HG03064 (cell line): ENCODE results near the gene FRMD4A.
"Not testable (repeated sequence)": the region's sequence is repeated elsewhere in the genome, so short reads cannot be mapped to it uniquely, and the experiment has no call there.

Experiments used
- ATAC-seq: cut with Tn5 transposase; IDR thresholded peaks from one replicate; pipeline ENCODE4 v1.9.1; 2021; ENCODE audit warnings: low read depth; ENCODE audit not compliant: unreplicated experiment

FRMD4A gene

DNA sequence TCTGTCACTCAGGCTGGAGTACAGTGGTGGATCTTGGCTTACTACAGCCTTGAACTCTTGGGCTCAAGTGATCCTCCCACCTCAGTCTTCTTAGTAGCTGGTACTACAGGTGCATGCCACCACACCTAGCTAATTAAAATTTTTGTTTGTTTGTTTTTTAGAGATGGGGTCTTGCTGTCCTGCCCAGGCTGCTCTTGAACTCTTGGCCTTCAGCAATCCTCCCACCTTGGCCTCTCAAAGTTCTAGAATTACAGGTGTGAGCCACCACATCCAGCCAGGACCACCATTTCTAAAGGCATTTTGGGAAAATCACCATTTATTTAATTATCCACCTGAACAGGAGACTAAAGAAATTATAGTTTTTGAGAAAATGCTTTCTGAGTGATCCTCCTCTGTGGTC is 491.7 kb downstream of the FRMD4A start:
- ATAC-seq: no peak

DNA sequence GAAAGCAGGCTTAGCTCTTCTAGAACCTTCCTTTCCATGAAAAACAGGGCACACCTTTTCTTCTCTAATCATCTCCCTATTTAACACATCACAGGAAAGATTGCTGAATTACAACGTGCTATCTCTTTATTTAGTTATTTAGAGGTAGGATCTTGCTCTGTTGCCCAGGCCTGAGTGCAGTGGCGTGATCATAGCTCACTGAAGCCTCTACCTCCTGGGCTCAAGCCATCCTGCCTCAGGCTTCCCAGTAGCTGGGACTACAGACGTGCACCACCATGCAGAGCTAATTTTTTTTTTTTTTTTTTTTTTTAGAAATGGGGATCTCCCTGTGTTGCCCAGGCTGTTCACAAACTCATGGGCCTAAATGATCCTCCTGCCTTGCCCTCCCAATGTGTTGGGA is 492.8 kb downstream of the FRMD4A start:
- no peak for ATAC-seq

DNA sequence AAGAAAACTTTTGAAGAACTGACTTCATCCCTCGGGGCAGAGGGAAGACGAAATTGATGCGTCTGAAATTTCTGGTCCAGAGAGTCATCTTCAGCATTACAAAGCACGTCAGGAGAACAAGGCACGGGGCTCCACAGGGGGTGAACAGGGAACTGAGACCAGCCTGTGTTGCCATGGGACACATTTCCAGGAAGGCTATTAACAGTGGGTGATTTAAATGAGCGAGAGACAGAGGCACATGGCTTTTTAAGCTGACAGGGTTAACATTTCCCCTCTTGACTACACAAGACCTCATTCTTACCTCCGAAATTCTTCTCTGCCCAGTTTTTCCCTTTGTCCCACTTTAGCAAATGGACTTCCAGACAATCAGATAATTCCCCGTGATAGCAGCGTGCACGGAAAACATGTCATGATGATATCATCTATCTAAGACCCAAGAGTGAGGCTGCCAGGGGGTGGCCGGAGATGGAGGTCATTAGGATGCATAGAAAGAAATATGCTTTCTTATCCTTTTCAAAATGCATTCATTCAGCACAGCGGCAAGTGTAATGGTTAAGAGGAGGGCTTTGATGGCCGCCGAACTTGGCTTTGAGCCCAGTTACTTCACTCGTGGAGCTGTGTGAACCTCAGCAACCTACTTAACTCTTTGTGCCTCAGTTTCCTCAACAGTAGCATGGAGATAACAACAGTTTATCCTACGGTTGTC is 496.0 kb downstream of the FRMD4A start:
- ATAC-seq: no peak

DNA sequence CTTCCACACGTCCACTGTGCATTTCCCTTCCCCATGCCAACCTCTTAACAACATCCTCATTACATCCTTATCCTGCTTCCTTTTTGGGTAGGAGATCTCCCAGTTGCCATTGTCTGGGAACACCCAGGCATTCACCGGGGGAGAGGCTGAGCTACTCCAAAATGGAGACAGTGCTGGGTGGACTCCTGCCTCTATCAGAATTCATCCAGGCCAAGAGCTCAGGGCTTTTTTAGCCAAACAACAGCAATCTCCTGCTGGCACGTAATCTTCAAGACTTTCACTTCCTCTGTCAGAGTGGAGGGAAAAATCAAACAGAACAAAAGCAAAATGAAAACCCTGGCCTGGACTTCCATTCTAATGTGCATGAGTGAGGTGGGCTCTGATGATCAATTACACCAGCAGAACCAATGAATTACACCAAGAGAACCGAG is 499.0 kb downstream of the FRMD4A start:
- peak; percentile 67 for ATAC-seq

DNA sequence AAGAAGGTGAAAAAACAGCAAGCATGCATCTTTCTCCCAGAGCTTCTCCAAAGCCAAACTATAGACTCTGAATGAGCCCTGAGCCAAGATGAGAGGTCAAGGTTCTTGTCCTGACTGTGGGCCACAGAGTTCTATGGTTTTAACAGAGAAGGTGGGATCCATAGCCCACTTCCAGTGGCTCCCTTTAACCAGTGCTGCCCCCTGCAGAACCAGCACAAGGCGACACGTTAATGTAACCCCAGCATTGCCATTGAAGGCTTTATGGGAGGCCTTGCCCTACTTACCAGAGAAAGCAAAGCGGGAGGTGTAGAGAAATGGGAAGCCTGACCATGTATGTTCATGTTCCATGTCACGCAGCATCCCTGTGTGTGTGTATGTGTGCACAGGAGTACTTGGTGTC is 500.3 kb downstream of the FRMD4A start:
- ATAC-seq: no peak

DNA sequence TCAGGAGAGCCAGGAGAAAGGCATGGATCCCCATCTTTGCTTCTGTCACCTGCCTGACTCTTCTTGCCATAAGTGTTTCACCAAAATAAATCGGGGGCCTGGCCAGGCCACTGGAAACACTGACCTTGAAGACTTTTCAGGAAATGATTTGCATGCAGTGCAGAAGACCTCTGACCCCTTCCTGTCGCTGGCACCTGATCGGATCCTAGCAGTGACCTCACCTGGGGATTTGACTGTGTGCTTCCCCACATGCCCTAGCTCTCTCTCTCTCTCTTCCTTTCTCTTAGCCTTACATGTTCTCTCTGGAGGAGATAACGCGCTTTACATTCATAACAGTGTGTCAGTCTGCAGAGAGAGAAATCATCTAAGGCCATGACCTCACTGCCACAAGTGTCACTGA is 500.9 kb downstream of the FRMD4A start:
- ATAC-seq: no peak

DNA sequence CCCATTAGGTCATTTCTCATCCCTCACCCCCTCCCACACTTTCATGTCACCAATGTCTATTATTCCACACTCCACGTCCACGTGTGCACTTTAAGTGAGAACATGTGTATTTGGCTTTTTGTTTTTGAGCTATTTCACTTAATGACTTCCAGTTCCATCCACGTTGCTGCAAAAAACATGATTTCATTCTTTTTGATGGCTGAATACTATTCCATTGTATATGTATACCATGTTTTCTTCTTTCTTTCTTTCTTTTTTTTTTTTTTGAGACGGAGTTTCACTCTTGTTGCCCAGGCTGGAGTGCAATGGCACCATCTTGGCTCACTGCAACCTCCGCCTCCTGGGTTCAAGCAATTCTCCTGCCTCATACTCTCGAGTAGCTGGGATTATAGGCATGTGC is 502.4 kb downstream of the FRMD4A start:
- not testable (repeated sequence) for ATAC-seq

DNA sequence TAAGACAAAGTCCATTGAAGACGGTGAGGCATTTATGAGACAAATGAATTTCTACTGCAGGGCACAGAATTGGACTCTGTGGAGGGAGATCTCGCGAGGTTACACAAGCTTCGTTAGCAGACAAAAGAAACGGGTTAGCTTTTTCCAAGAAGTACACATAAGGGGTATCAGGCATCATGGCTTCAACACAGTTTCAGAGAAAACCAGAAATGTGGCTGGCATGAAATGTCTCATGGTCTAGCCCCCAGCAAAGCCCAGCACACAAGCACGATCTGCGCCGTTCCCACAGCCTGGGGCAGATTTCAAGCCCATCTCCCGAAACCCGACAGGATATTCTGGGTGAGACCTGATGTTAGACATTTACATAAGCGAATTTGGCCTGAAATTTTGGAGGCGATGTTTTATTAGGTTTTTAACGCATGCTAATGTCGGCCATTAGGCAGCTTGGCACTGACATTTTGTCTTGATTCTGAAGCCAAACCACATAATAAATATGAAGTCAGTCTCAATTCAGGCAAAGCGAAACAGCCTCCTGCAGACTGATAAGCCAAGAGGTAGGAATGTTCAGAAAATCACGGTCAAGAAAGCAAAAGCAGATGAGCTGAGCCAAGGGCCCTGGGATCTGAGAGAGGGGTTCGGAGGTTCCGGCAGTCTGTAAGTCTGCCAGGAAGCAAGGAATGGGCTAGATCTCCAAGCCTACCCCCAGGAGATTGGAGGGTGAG is 503.5 kb downstream of the FRMD4A start:
- ATAC-seq: no peak

DNA sequence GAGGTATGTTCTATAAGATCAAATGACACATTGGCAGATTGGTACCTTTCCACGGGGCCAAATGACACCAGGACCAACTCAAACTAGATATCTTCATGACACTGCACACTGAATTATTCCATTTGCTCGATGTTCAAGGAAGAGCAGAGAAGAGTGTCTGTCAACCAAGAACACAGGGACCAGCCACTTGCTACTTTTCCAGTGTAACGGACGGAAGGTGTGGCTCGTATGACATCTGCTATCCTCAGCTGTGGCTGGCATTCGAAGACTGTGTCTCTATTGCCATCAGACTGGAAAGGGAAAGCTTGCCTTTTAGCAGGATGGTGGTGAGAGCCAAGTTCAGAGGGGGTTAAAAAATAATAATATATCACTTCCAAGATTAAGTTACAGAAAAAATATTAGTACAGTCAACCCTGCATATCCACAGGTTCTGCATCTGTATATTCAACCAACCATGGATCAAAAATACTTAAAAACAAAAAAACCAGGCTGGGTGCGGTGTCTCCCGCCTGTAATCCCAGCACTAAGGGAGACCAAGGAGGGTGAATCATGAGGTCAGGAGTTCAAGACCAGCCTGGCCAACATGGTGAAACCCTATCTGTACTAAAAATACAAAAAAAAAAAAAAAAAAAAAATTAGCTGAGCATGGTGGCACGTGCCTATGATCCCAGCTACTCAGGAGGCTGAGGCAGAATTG is 506.9 kb downstream of the FRMD4A start:
- ATAC-seq: no peak

DNA sequence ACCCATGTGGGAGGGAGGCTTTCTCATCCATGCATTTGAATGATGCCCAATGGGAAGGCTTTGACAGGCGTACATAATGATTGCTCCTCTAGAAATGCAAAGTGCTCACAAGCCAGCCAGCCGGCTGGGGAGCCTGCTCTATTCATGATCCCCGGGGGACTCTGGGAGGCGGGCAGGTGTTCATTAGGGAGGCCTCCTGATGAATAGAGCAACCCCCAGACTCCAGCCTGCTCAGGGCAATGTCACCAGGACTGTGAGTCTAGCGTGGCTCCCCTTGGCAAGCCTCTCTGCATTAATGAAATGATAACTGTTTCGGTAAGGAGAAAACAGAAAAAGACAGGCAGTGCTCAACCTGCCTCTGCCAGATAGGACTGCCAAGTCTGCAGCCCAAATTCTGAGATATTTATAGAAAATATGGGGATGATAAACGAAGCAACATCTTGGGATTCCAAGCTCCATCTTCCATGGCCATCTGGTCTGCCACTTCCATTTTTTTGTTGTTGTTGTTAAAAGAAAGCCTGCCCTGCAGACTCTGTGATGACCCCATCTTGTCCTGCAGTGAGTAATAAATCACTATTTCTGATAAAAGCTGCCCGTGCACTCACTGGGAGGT is 507.5 kb downstream of the FRMD4A start:
- no peak for ATAC-seq

DNA sequence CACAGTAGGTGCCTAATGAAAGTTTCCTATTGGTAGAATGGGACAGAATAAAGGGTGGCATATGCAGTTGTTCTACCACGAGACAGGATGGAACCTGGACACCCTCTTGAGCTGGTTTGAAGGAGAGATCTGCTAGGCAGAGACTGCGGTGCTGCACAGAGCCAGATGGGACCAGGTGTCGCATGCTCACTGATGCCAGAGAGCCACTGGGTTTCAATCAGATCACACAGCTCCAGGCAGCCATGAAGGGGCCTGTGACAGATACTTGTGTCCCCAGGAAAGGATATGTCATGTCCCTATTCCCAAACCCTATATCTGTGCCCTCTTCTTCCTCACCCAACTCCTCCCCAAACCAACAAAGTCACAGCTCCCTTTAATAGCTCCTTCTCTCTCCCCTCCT is 508.2 kb downstream of the FRMD4A start:
- no peak for ATAC-seq

DNA sequence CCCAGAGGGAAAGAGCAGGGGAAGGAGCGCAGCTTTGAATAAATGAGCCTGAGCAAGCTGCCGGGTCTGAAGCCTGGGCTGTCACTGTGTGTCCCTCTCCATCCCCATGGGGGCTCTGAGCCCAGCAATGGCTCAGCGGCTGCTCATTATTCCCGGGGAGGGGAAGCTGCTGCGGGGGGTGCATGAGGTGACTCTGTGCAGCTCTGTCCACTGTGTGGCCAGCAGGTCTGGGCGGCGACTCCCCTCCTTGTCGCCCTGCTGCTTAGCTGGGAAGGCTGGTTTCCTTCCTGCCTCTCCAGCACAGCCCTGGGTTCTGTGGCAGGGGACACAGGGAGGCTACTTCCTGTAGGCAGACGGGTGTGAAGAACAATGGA is 509.8 kb downstream of the FRMD4A start:
- ATAC-seq: no peak

DNA sequence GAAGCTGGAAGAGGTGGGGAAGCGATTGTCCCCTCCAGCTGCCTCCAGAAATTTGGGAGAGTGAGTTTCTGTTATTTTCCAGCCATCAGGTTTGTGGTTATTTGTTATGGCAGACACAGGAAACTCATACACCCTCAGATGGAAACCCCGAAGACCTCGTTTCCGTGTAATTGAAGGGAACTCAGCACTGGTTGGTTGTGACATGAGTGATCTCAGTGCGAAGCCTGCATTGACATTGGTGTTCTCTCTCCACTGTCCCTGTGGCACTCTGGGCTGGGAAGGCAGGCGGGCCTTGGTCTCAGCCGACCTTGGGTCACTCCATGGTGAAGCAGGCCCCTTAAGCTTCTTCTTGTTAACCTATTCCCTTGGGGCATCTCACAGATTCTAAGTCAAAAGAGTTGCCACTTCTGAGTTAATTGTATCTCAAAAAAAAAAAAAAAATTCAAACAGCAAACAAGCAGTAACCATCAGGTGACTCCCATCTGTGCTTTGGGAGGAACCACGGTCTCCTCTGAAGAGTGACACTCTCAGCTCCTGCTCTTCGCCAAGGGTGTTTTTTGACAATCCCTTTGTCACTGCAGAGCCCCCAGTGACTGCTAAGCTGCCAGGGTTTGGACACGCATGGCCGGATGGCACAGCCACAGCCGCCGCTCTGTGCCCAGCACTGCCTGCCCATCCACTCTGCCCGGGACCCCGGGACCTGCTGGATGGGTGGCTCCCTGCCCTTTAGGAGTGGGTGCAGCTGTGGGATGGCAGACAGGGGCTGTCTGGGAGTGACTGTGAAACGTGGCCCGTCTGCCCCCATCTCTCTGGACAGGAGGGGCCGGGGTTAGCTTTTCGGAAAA is 510.4 kb downstream of the FRMD4A start:
- ATAC-seq: no peak

DNA sequence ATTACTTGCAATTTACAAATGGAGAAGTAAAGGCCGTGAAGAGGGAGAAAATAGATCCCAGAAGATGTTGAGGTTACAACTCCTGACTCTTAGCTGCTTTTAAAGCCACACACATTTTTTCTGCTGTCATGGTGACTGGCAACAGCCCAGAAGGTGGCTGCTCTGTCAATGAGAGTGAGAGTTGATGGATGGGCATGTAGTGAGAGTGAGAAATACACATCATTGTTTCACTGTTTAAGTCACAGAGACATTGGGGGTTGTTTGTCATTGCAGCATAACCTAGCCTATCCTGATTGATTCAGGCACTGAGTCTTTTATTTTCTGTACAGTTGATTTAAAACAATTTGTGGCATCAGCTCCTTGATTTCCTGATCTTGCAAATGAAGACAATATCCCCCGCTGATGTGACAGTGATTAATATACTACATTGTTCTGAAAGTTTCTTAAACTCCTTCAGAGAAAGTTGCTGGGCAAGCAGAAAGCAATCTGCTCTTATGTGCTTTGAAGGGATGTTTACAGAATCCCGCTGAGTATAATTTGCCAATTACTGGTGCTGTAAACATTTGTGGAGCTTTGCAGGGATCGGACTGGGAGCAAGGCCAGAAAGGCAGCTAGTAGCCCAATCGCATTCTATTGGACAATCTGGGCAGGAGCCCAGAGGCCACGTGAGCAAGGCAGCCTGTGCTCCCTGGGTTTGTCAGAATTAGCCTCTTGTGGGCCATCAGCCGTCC is 514.4 kb downstream of the FRMD4A start:
- ATAC-seq: no peak

DNA sequence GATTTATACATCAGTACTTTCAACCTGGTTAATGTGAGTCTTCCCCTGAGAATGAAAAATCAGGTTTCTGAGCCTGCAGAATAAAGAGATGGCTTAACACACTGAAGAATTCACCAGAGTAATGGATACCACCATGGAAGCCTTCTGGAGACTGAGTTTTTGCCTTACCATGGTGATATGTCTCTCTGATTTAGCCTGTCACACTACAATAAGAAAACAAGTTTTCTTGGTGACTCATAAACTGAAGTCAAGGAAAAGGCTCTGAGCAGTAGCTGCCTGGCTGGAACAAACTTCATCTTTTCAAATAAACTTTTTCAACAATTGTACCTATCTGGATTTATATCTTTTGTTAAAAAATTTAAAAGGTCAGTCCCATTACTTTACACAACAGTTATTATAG is 515.0 kb downstream of the FRMD4A start:
- no peak for ATAC-seq

DNA sequence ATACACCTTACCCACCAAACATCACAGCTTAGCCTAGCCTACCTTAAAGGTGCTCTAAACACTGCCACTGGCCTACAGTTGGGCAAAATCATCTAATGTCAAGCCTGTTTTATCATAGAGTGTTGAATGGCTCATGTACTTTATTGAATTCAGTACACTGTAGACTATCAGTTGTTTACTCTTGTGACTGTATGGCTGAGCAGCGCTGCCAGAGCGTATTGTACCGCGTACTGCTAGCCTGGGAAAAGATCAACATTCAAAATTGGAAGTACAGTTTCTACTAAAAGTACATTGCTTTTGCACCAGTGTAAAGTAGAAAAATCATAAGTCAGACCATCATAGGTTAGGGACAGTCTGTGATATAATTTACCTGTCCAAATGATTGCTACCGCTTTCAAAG is 517.2 kb downstream of the FRMD4A start:
- ATAC-seq: no peak

DNA sequence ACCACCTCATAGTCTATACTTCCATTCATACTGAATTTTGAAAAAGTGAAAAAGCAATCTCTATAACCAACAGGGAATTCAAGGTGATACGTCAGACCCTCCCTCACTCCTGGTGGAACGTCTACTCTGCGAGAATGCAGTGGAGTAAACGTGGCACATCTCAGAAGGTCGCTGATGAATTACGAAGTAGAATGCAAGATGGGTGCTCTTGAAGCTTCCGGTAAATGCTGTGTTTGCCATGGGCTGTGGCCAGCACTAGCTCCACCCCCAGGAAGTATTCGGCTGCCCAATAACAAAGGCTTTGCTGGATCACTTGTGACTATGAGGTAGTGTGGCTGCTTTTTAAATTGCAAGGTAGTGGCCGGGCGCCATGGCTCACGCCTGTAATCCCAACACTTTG is 517.9 kb downstream of the FRMD4A start:
- ATAC-seq: no peak

DNA sequence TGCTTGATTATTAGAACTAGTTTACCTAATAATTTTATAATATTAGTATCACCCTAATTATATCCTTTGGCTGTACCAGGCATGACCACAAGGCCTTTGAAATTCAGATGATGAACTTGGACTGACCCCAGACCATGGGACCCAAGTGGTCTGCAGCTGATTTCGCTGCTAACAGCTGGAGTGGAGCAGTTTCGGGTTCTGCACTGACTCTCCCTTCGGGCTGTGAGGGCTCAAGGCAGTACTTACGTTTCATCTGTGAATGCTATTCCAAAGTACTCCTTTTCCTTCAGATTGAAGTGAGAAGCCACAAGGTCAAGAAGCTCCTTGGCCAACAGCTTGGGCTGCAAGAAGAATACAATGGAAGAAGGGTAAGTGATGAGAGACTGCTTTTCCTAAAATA is 520.2 kb downstream of the FRMD4A start:
- ATAC-seq: no peak

DNA sequence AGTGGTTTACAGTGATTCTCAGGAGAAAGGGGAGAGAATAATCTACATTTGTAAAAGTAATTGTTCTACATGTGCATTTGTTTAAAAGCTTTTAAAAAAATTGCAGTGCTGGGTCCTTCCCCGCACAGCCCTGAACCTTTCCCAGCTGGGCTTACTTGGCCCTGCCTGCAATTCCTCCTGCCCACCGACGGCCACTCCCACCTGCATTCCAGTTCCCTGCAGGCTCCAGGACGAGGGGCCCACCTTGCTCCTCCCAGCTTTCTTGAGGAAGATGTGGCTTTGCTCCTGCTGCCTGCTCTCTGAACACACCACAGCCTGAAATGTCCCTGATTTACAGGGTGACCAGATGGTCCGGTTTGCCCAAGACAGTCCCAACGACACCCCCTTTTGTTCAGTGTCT is 521.3 kb downstream of the FRMD4A start:
- no peak for ATAC-seq
